Measurements from ENCODE around the gene PTPRM.

DNA sequence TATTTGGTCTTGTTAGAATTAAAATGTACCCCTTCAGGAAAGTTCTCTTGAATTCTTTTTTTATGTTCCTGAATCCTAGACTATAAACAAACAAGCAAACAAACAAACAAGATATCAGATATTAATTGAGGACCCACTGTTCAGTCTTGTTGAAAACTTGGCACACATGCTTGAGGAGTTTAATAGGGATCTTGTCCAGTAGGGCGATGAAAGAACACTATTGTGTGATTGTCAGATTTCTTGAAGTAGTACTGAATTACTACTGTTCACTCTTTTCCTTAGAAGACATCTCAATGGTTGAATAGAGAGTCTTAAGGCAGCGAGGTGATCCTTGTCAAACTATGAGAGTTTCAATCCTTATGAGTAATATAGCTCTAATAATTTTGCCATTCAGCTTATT is 130.2 kb downstream of the PTPRM start:
- TF ChIP-seq, protein P1, sequence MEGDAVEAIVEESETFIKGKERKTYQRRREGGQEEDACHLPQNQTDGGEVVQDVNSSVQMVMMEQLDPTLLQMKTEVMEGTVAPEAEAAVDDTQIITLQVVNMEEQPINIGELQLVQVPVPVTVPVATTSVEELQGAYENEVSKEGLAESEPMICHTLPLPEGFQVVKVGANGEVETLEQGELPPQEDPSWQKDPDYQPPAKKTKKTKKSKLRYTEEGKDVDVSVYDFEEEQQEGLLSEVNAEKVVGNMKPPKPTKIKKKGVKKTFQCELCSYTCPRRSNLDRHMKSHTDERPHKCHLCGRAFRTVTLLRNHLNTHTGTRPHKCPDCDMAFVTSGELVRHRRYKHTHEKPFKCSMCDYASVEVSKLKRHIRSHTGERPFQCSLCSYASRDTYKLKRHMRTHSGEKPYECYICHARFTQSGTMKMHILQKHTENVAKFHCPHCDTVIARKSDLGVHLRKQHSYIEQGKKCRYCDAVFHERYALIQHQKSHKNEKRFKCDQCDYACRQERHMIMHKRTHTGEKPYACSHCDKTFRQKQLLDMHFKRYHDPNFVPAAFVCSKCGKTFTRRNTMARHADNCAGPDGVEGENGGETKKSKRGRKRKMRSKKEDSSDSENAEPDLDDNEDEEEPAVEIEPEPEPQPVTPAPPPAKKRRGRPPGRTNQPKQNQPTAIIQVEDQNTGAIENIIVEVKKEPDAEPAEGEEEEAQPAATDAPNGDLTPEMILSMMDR (IDR thresholded peaks at IDR 0.05) = no peak
- TF ChIP-seq POLR2A (IDR thresholded peaks at IDR 0.05; ENCODE audit: low read depth) = no peak
- TF ChIP-seq POLR2AphosphoS5 (IDR thresholded peaks at IDR 0.05) = no peak
- no peak for TF ChIP-seq EP300 (IDR thresholded peaks at IDR 0.05)

Measured in esophagus muscularis mucosa (tissue), 4 donors.